GM13976 (cell line): ENCODE data around the gene ZCRB1.

Experiments
- DNase-seq: peaks from one replicate; pipeline ENCODE4 v3.0.0; 2012; ENCODE audit warnings: low spot score
- CTCF ChIP-seq: IDR thresholded peaks from 2 replicates; pipeline ENCODE4 v1.5.1; 2012; ENCODE audit warnings: borderline replicate concordance, mild to moderate bottlenecking; ENCODE audit not compliant: insufficient read depth; ENCODE audit errors: extremely low read depth, missing control alignments, control extremely low read depth
- in situ Hi-C: fragments of 300-500 bp; cut with MboI; formaldehyde crosslinking; loops from one replicate; pipeline ENCODE4 v1.12.0; 2022; ENCODE audit warnings: low sequenced_read_pairs, mixed read lengths, inconsistent platforms; ENCODE audit not compliant: unreplicated experiment

The ZCRB1 gene

GRCh38 chr12:42273706-42274105 lies 52.2 kb downstream of the ZCRB1 start:
- in situ Hi-C loops: no loop called here
- no peak for TF ChIP-seq CTCF
- DNase-seq: no peak

DNA sequence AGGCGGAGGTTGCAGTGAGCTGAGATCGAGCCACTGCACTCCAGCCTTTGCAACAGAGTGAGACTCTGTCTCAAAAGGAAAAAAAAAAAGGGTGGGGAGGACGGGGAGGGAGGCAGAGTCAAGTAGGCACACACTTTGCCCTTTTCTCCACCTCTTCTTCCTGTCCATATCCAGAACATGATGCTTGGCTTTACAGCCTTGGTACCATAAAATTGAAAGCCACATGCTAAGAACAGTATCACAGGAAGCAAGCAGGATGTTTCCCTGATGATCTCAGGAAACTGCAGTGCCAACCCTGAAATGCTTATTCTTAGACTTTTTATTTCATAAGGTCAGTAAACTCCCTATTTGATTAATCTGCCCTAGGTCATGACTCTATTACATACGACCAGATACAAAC lies 55.3 kb downstream of the ZCRB1 start:
- no peak for DNase-seq
- in situ Hi-C loops: no loop called here
- TF ChIP-seq CTCF: no peak

GRCh38 chr12:42267413-42268190 lies 58.3 kb downstream of the ZCRB1 start:
- in situ Hi-C loops: no loop called here
- no peak for DNase-seq
- TF ChIP-seq CTCF: no peak

GRCh38 chr12:42266579-42267230 lies 59.2 kb downstream of the ZCRB1 start:
- in situ Hi-C loops: no loop called here
- no peak for TF ChIP-seq CTCF
- DNase-seq: no peak

DNA sequence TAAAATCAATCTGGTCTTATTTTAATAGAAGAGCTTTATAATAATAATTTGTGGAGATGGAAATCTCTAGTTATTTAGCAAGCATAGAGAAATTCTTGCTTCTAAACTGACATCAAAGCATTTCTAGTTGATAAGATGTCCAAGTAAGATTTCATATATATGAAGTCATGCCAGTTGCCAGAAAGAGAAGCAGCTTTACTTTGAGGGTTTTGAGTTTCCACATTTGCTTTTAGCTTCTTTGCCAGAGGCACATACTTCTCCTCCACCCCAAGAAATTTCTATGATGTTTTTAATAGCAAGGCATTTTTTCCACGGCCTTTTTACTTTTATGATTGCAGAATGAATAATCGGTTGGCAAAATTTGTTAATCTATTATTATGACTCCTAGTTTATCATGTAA lies 63.6 kb downstream of the ZCRB1 start:
- in situ Hi-C loops: no loop called here
- TF ChIP-seq CTCF: no peak
- no peak for DNase-seq
